Stimulated activated CD8-positive, alpha-beta memory T cell treated with anti-CD3 and anti-CD28 coated beads, Interleukin-2, amount 100 ng/mL, for 1 hour (primary cell): ENCODE data around the gene PTK6.
"Not testable (repeated sequence)": the region's sequence is repeated elsewhere in the genome, so short reads cannot be mapped to it uniquely, and the experiment has no call there.

Experiments
- DNase-seq, 2 donors: peaks; one replicate each; pipeline ENCODE4 v3.0.0-alpha.2; 2020; ENCODE audit warnings: low read depth in 2 of 2

PTK6 gene

DNA sequence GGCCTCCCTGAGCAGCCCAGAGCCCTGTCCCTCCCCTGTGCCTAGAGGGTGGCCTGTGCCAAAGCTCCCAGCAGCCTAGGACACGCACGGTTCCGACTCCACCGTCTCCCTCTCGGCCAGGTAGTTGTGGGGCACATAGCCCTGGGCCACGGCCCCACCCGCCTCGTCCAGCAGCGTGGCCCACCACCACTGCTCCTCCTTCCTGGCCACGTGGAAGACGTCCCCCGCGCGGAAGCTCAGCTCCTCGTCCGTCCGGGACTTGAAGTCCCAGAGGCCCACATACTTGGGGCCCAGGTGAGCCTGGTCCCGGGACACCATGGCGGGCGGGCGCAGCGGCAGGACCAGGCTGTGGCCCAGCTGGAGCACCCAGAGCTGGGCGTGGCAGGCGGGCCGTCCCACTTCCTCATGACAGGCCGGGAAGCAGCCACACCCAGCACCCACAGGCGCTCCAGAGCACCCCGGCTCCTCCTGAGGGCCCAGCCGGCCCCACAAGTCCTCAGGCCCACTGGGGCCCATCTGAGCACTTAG, at the start of gene PTK6:
Gene PTK6 (minus strand): TSS at position 380 of the 528 bp plus-strand sequence. CDS start 62 bp downstream, at position 318.
- DNase-seq, result no peak

DNA sequence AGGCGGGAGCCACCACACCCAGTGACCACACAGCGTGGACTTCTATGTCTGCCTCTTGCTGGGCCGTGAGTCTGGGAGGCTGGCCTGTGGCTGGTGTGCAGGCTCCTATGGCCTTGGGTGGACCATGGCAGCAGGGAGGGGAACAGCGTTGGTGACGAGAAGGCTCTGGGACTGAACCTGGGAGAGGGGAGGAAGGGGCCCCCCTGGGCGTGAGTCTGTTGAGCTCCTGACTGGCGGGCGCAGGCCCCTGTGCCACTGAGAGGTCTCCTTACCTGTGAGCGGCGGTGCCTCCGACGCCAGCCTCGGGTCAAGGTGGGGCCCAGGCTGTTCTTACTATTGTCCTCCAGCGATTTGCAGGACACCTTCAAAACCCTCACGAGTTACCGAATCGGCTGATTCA, 49.6 kb upstream of the PTK6 start:
- no peak for DNase-seq

DNA sequence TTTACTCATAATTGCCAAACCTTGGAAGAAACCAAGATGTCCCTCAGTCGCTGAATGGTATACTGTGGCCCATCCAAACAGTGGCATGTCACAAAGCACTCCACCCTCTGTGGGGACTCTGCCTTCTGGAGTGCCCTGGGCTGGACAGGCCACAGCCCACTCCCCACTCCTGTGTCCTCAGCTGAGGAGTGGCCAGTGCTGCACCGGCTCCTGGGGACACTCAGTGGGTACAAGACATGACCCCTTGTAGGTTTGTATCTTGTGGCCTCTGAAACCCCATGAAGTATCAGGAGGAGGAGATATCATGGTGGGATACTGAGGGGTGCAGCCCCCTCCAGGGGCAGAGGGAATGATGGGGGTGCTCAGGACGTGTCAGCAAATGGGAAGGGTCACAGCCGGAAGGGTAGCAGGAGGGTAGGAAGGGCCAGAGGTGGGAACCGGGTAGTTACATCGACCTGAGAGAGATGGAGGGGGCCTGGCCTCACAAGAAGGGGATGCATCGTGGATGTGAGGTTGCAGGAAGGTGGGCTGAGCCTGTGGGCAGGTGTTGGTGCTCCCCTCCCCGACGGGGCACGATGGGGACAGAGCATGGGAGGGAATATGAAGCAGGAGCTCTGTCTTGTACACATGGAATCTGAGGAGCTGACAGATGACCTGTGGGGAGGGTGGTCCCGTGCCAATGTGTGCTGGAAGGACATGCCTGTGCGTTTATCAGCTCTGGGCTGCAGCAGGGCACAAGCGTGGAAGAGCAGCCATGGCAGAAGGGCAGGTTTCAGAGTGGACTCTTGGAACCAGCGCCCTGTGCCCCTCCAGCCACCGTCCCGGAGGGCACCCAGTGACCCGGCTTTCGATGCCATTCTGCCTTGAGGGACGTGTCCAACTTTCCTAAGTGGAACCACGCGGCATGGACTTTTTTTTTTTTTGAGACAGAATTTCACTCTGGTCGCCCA, 48.7 kb upstream of the PTK6 start:
- no peak for DNase-seq

DNA sequence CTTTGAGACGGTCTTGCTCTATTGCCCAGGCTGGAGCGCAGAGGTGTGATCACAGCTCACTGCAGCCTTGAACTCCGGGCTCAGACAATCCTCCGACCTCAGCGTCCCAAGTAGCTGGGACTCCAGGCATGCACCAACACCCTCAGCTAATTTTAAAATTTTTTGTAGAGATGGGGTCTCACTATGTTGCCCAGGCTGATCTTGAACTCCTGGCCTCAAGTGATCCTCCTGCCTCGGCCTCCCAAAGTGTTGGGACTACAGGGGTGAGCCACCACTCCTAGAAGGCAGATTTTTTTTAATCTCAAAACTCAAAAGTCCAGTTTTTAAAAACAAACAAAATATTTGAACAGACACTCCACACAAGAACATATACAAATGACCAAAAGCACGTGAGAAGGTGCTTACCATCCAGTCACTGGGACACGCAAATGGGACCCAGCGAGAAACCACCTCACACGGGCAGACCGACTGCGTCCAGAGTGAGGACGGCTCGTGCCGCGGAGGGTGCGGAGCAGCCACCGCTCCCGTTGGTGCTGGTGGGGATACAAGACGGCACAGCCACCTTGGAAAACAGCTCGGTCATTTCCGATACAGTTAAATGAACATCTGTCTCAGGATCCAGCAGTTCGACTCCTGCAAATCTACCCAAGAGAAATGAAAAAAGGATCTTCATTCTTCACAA, 45.3 kb upstream of the PTK6 start:
- no peak for DNase-seq

DNA sequence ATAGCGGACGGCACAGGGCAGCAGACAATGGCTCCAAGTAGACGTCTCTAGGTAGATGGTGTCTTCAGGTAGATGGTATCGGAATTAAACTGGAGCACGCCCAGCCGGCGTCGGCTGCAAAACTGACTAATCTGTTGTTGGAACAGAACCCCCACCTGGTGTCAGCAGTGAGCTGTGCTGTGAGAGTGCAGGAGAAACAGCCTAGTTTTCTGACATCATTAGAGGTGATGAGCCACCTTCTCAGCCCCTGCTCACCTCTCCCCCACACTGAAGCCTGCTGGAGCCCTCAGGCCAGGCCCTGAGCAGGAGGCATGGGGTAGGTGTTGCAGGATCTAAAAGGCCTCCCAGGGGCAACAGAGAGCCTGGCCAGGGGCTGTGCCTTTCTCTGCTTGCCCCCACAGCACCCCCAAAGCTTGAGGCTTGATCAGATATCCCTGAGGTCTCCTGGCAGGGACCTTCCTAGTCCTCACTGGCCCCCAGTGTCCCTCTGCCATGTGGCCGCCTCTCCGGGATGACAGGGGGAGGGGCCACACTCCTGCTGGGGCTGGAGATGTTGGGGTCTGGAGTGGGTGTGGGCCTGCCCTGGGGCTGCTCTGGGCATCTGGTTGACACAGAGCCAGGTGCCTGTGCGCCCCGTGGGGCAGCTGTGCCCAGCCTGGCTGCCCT, 43.8 kb upstream of the PTK6 start:
- peak; percentile 27 to 61 for DNase-seq

DNA sequence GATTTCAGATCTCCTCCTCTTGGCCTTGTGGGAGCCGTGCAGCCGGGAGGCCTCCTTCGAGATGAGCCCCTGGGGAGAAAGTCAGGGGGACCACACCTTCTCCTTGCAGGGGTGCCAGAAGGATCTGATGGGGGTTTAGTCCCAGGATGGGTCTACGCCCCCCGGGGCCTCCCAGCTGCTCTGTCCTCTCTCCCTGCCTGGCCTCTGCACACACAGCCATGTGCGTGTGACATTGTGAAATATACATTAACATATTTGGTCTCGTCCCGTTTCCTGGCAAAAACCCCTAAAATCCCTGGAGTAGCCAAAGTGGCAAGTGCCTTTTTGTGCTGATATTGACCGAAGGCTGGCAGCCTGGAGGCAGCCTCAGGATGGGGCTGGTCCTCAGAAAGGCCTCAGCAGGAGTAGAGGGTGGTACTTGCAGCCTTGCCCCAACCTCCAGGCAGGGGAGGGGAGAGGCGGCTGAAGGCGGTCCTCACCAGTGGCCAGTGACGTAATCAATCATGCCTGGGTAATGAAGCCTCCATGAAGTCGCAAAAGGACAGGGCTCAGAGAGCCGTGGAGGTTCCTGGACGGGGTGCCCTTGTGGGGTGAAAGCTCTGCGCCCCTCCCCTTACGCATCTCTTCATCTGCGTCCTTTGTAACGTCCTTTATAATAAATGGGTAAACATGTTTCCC, 42.0 kb upstream of the PTK6 start:
- no peak for DNase-seq

DNA sequence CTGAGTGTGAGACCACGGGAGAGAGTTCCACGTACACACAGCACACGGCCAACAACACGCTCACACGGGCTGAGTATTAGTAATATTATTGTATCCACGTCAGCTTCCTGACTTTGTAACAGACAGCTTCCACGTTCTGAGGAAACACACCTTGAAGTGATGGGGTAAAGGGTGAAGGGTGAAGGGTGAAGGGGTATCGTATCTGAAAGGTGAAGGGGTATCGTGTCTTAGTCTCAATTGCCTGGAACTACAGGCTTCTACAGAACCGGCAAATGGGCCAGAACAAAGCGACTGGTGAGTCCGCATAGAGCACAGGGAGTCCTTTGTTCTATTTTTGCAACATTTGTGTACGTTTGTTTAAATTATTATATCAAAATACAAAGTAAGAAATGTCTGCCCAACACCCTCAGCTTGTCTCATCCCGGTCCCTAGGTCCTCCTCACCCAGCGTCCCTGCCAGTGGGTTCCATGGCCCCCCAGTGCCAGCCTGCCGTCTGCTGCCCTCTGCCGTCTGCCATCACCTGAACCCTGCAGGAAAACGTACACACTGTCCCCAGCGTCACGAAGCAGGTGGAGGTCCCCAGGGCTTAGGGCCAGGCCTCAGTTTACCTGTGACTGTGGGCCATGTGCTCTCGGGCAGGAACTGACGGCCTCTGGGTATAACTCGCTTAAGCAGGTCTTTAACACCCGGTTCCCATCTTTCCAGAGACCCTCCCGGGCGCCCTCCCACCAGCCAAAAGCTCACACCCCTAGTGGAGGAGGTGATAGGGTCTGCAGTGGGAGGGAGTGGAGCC, 41.2 kb upstream of the PTK6 start:
- DNase-seq, result no peak

DNA sequence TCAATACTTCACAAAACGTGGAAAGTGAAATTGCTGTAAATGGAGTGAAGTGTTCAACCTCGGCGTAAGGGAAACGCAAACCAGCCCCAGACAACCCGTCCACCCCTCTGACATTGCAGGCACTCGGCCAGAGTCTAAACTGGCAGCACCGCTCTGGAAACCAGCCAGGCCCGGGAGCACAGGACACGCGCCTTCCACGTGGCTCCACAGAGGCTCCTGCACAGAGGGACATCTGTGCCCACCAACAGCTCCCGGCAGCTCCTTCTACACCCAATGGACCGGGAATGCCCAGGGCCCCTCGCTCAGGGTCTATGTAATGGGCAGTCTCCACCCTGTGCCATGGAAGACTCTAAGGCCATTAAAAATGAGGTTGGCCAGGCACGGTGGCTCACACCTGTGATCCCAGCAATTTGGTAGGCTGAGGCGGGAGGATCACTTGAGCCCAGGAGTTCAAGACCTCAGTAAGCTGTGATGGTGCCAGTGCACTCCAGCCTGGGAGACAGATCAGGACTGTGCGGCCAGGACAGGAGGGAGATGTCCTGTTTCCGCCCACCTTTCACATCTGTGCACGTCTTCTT, 40.2 kb upstream of the PTK6 start:
- no peak for DNase-seq

DNA sequence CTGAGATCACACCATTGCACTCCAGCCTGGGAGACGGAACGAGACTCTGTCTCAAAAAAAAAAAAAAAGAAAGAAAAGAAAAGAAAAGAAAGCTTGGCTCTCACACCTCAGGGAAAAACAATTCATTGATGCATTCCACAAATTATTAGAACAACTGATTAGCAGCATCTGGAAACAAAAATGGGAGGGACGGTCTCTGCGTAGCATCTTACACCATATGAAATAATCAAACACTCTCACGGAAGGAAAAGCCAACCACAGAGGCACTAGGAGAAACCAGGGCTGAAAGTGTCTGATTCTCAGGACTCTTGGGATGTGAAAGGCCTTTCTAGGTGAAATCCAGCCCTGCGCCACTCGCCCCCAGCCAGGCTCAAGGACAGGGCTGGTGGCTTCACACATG, 39.1 kb upstream of the PTK6 start:
- no peak for DNase-seq

DNA sequence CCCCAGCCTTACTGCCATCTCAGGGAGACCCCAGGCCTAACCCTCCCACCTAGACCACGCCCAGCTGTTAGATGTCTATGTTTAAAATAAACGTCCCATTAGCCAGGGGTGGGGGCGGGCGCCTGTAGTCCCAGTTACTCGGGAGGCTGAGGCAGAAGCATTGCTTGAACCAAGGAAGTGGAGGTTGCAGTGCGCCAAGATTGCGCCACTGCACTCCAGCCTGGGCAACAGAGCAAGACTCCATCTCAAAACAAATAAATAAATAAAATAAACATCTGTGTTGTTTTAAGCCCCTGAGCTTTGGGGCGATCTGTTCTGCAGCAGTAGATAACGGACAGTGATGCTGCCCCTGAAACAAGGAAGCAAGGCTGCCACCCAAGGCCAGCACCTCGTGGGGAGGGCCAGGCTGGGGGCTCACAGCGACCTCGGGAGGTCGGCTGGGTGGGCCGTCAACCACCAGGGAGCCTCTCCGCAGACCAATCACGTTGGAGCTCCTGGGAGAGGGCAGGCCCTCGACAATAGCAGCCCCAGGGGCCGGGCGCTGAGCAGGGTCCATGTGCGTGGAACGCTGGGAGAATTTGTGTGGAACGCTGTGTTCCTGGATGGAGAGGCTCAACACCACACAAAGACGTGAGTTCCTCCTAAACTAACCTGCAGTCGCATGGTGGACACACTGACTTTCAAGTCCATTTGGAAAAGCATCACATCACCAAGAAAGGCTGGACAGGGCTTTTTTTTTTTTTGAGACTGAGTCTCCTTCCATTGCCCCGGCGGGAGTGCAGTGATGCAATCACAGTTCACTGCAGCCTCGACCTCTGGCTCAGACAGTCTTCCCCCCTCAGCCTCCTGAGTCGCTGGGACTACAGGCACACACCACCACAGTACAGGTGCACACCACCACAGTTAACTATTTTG, 37.9 kb upstream of the PTK6 start:
- DNase-seq, result no peak

DNA sequence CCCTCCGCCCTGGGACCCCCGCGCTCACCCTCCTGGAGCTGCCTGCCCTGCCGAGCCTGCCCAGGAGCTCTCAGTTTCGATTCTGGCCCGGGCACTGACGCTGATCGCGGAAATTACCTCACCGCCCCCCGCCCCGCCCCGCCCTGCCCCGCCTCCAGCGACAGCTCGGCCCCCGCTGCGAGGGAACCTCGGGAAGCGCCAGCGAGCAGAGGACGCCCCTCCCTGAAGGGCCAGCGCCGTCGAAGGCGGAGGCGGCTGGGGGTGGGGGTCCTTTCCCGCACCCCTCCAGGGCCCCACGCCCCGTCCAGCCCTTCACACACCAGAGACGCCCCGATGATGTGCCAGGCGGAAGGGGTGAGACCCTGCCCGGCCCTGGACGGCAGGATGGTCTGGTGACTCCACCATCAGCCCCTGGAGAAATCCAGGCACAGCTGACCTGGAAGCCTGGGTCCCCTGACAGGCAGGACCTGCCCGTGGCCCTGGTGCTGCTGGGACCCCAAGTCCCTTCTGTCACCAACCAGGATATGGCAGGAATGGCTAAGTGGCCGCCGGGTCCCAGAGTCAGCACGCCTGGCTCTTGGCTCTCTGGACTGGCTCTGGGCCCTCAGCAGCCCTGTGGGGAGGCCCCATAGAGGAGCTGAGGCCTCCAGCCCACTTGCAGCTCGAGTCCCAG, 37.1 kb upstream of the PTK6 start, which contains the start of gene HELZ2:
Gene HELZ2 (minus strand): TSS at position 84 of the 673 bp plus-strand sequence. CDS start 1,854 bp downstream, outside the sequence.
- DNase-seq, result peak; percentile 46 to 60

DNA sequence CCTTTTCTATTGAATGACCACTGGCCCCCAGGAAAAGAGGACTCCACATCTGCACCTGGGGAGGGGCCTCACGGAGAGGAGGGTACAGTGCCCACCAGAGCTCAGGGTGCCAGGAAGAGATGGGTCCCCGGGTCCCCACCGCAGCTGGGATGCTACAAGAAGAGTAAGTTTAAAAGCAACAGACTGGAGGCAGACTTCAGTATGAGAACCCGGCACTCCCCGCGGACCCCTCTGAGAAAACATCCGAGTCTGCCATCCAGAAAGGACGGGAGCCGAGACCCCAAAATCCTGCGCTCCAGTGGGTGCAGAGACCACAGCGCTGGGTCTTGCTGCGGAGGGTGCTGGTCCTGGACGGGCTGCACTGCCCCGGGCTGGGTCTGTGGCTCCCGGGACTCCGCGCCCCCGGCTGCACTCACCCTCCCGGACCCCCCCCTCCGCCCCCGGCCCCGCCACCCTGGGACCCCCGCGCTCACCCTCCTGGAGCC, 36.5 kb upstream of the PTK6 start:
- no peak for DNase-seq

DNA sequence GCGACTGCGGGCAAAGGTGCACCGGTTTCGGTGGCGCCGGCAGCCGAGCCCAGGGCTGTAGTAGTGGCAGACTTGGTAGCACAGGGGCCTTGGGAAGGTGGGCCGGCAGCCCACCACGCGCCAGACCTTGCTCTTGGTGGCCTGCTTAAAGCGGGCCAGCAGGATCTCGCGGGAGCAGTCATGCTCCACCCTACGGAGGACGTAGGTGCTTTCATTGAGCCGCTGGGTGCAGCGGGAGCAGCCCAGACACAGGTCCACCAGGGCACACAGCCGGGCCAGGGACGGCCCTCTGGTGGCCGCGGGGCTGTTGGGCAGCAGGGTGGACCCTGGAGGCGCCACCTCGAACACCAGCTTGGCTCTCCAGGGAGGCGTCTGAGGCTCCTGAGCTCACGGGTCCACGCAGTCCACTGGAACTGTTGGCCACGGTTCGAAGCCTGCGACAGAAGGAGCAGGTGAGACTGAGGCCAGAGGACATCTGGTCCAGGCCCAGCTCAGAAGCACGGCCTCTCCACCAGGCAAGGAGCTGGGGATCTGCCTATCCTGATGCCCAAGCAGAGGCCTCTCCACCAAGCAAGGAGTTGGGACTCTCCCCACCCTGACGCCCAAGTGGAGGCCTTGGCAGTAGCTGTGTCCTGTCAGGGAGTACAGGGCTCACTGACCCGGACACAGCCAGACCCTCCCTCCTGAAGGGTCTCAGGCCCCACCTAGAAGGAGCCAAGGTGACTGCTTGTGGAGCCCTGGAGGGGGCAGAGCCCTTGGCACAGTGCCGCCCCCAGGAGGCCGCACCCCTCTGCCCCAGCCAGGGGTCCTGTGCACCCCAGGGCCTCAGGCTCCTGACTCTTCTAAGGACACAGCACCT, 35.8 kb upstream of the PTK6 start:
- DNase-seq, result no peak

DNA sequence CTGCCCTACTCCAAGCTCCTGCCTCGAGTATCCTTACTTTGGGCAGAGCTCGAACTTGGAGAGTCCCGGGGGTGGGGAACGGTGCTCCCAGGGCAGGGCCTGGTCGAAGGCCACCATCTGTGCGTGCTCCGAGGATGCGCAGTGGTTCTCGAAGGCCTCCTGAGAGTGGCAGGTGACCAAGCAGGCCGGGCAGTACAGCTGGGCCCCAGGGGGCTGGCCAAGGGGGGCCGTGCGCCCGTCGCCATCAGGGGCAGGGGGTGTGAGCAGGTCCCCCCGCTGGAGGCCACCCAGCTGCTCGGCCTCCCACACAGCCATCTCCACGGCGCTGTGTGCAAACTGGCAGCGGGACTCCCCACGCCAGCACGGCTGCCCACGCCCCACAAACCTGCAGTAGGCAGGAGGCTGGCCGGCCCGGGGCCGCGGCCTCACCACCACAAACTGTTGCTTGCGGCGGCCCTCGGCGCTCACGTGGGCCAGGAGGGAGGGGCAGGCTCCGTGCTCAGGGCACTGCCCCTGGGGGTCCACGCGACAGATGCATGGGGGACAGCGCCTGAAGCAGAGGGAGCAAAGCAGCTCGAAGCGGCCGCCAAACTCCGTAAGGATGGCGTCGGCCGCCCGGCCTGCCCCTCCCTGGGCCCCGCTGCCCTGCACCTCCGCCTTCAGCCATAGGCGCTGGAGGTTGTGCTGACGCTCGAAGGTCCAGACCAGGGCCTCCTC, 35.1 kb upstream of the PTK6 start:
- DNase-seq, result no peak

DNA sequence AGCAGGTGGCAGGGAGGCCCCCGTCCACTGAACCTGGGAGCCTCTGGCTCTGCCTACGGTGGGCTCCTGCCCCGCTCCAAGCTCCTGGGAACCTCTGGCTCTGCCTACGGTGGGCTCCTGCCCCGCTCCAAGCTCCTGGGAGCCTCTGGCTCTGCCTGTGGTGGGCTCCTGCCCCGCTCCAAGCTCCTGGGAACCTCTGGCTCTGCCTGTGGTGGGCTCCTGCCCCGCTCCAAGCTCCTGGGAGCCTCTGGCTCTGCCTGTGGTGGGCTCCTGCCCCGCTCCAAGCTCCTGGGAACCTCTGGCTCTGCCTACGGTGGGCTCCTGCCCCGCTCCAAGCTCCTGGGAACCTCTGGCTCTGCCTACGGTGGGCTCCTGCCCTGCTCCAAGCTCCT, 33.9 kb upstream of the PTK6 start:
- not testable (repeated sequence) for DNase-seq

DNA sequence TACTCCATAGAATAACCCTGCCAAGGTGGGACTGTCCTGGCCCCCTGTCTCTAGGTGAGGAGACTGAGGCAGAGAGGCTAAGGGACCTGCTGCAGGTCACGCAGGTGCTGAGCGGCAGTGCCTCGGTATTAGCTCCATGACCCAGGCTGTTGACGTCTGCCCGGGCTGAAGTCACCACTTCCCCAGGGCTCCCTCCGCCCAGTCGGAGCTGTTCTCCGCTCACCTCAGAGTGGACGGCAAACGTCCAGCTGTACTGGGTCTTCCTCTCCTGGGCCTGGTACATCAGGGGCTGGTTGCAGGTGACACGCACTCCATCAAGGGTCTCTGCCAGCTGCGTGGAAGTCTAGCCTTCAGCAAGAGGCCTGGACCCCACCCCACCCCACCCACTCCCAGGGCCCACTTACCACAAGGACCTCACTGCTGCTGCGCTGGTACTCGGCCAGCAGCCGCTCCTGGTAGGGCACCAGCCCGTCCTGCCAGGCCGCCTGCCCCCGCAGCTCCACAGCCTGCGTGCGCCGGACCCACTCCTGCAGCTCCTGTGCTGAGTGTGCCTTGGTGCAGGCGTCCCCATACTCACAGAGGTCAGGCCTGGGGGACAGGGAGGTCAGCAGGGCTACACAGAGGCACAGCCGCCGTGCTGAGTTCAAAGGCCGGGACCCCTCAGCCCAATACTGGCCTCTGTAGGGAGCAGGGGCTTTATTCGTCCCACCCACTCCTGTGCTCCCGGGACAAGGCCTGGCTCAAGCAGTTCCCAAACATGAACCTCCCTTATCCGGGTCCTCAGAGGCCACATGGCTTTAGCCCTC, 33.3 kb upstream of the PTK6 start:
- no peak for DNase-seq
